Mesenchymal stem cell (in vitro differentiated cells and primary cell): Measurements from ENCODE around the gene COX18.

Experiments used
- DNase-seq: peaks from one replicate; pipeline ENCODE4 v3.0.0-alpha.2; 2013
- H2AFZ ChIP-seq: one replicate; pipeline ENCODE4 v1.6.1; 2013; ENCODE audit warnings: low read depth, mild to moderate bottlenecking, control low read depth, inconsistent platforms, low read length, moderate library complexity
- H2AK5ac ChIP-seq: 2 replicates; pipeline ENCODE4 v1.6.1; 2013; ENCODE audit warnings: low read length, moderate library complexity, mild to moderate bottlenecking, inconsistent platforms; ENCODE audit not compliant: severe bottlenecking
- H2BK120ac ChIP-seq: one replicate; pipeline ENCODE4 v1.6.1; 2013; ENCODE audit warnings: low read depth, mild to moderate bottlenecking, inconsistent platforms, low read length, moderate library complexity
- H2BK12ac ChIP-seq, 2 experiments: one replicate each; pipeline ENCODE4 v1.6.1; 2013; ENCODE audit warnings: inconsistent platforms in 2 of 2, low read length in 2 of 2, mild to moderate bottlenecking in 2 of 2, moderate library complexity in 2 of 2, control low read depth in 1 of 2
- H2BK15ac ChIP-seq: one replicate; pipeline ENCODE4 v1.6.1; 2013; ENCODE audit warnings: mild to moderate bottlenecking, low read depth, inconsistent platforms; ENCODE audit not compliant: poor library complexity, severe bottlenecking
- H2BK5ac ChIP-seq: 2 replicates; pipeline ENCODE4 v1.6.1; 2013; ENCODE audit warnings: low read depth, mild to moderate bottlenecking, low read length, control low read depth, inconsistent platforms; ENCODE audit not compliant: poor library complexity, severe bottlenecking
- H3K14ac ChIP-seq, 2 experiments: one replicate each; pipeline ENCODE4 v1.6.1; 2013; ENCODE audit warnings: inconsistent platforms in 2 of 2, low read length in 2 of 2, control low read depth in 1 of 2, mild to moderate bottlenecking in 1 of 2, moderate library complexity in 1 of 2
- H3K18ac ChIP-seq, 2 experiments: one replicate each; pipeline ENCODE4 v1.6.1; 2013; ENCODE audit warnings: inconsistent platforms in 2 of 2, low read length in 2 of 2, control low read depth in 1 of 2, low read depth in 1 of 2, mild to moderate bottlenecking in 1 of 2
- H3K23ac ChIP-seq, 2 experiments: one replicate each; pipeline ENCODE4 v1.6.1; 2013; ENCODE audit warnings: inconsistent platforms in 2 of 2, low read length in 2 of 2, mild to moderate bottlenecking in 2 of 2, moderate library complexity in 2 of 2, control low read depth in 1 of 2
- H3K27ac ChIP-seq: 2 replicates; pipeline ENCODE4 v1.5.1; 2013; ENCODE audit warnings: mild to moderate bottlenecking, moderate library complexity, low read length, control low read depth, inconsistent platforms; ENCODE audit not compliant: poor library complexity, severe bottlenecking
- H3K27me3 ChIP-seq, 2 experiments: 2 replicates each; pipeline versions ENCODE4 v1.6.1 to v1.7.0; 2013; ENCODE audit warnings: low read length in 2 of 2, mild to moderate bottlenecking in 2 of 2, moderate library complexity in 2 of 2, control low read depth in 1 of 2, inconsistent platforms in 1 of 2; ENCODE audit not compliant: control insufficient read depth in 1 of 2, insufficient read depth in 1 of 2
- H3K36me3 ChIP-seq, 2 experiments: 2 replicates each; pipeline versions ENCODE4 v1.6.1 to v1.7.0; 2013; ENCODE audit warnings: low read length in 2 of 2, control low read depth in 1 of 2, inconsistent platforms in 1 of 2, low read depth in 1 of 2, mild to moderate bottlenecking in 1 of 2; ENCODE audit not compliant: insufficient read depth in 2 of 2, control insufficient read depth in 1 of 2
- H3K4ac ChIP-seq, 2 experiments: one replicate each; pipeline ENCODE4 v1.6.1; 2013; ENCODE audit warnings: inconsistent platforms in 2 of 2, low read length in 2 of 2, mild to moderate bottlenecking in 2 of 2, moderate library complexity in 2 of 2, control low read depth in 1 of 2, low read depth in 1 of 2
- H3K4me1 ChIP-seq: 2 replicates; pipeline ENCODE4 v1.6.1; 2013; ENCODE audit warnings: low read depth, low read length, control low read depth; ENCODE audit not compliant: control insufficient read depth, insufficient read depth
- H3K4me2 ChIP-seq: 2 replicates; pipeline ENCODE4 v1.6.1; 2013; ENCODE audit warnings: low read length, mild to moderate bottlenecking, inconsistent platforms; ENCODE audit not compliant: poor library complexity, severe bottlenecking
- H3K4me3 ChIP-seq, 2 experiments: 2 replicates each; pipeline versions ENCODE4 v1.5.1 to v1.7.0; 2013; ENCODE audit warnings: low read length in 2 of 2, mild to moderate bottlenecking in 2 of 2, control low read depth in 1 of 2, low read depth in 1 of 2; ENCODE audit not compliant: insufficient read depth in 1 of 2
- H3K79me1 ChIP-seq: replicated peaks from 2 replicates; pipeline ENCODE4 v1.6.1; 2013; ENCODE audit warnings: mild to moderate bottlenecking, control low read depth, low read length, inconsistent platforms; ENCODE audit not compliant: poor library complexity, severe bottlenecking
- H3K9ac ChIP-seq: 2 replicates; pipeline ENCODE4 v1.7.0; 2013; ENCODE audit warnings: mild to moderate bottlenecking, low read length, moderate library complexity
- H3K9me3 ChIP-seq: 2 replicates; pipeline ENCODE4 v1.7.0; 2013; ENCODE audit warnings: mild to moderate bottlenecking, low read length; ENCODE audit not compliant: control insufficient read depth
- H4K8ac ChIP-seq: one replicate; pipeline ENCODE4 v1.6.1; 2013; ENCODE audit warnings: inconsistent platforms, mild to moderate bottlenecking, low read length, moderate library complexity
- H4K91ac ChIP-seq: one replicate; pipeline ENCODE4 v1.6.1; 2013; ENCODE audit warnings: mild to moderate bottlenecking, low read length, inconsistent platforms
- WGBS: methylation state at CpG from one replicate; pipeline ENCODE4 v1.1.7; 2013; ENCODE audit warnings: mixed read lengths; 5-methylcytosine and 5-hydroxymethylcytosine counted together

The COX18 gene

DNA sequence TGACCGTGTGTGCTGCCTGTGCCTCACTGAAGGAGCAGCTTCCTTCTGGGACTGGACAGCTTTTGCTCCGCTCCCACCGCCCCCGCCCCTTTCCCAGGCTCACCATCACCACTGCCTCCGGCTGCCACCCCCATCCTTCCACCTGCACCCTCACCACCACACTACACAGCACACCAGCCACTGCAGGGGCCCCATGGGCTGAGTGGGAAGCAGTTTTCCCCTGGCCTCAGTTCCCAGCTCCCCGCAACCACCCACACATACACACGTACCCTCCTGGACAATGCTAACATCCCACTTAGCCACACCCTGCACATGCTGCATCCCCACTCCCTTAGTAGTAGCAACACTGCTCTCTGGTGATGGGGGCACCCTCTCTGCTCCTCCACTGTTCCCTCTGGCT is 29.6 kb upstream of the COX18 start:
- no peak for DNase-seq
- Histone ChIP-seq H3K27ac (no peak overlapping the region), H3K14ac (no peak overlapping the region), H3K23ac (no peak overlapping the region), H2AK5ac (no peak overlapping the region), H3K18ac (no peak overlapping the region), H3K9me3 (no peaks in the 10 kb centered on the region), H2BK12ac (no peak overlapping the region), H2BK120ac (no peak overlapping the region), H3K4me3 (no peak overlapping the region), H4K91ac (no peak overlapping the region), H3K27me3 (no peaks in the 10 kb centered on the region), H3K79me1 (peaks cover 28% of the 10 kb centered on the region), H3K4ac (no peak overlapping the region), H2AFZ (no peak overlapping the region), H2BK15ac (no peak overlapping the region), H3K9ac (no peak overlapping the region), H4K8ac (no peak overlapping the region), H3K4me1 (no peaks in the 10 kb centered on the region), H3K36me3 (peaks cover 38 to 95% of the 10 kb centered on the region in 2 experiments), H3K4me2 (no peak overlapping the region), H2BK5ac (no peak overlapping the region)
- 95% methylated on average over 7 of the region's 7 CpGs for WGBS

- Histone ChIP-seq H3K27ac (no peak overlapping the region), H2BK120ac (no peak overlapping the region), H3K36me3 (peaks cover 38 to 95% of the 10 kb centered on the region in 2 experiments), H2BK15ac (no peak overlapping the region), H2AFZ (no peak overlapping the region), H3K4ac (no peak overlapping the region), H3K9ac (no peak overlapping the region), H3K14ac (no peak overlapping the region), H2AK5ac (no peak overlapping the region), H3K23ac (no peak overlapping the region), H3K4me3 (no peak overlapping the region), H2BK5ac (no peak overlapping the region), H4K91ac (no peak overlapping the region), H2BK12ac (no peak overlapping the region), H3K79me1 (peaks cover 28% of the 10 kb centered on the region), H3K9me3 (no peaks in the 10 kb centered on the region), H3K4me1 (no peaks in the 10 kb centered on the region), H3K18ac (no peak overlapping the region), H4K8ac (no peak overlapping the region), H3K27me3 (no peaks in the 10 kb centered on the region), H3K4me2 (no peak overlapping the region)
- DNase-seq: no peak
- 95% methylated on average over 6 of the region's 7 CpGs for WGBS
These were observed 29.2 kb upstream of the COX18 start for GRCh38 chr4:73098713-73099112.

DNA sequence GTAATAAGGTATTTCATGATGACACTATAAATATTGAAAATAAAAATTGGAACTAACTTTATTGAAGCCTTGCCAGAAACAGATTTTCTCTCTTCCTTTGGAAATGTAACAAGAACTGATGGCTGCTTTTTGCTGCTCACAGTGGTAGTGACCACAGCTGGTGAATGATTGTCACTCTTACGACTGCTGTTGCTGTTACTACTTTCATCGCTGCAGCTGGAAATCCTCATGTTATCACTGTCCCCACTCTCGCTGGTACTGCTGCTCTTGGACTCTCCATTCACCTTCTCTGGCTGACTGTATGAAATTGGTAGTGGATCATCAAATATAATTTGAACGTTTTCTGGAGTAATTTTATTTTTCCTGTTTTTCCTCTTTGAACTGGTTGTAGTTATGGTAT is 28.5 kb upstream of the COX18 start:
- Histone ChIP-seq H3K27ac (no peak overlapping the region), H3K4me3 (no peak overlapping the region), H3K4me2 (no peak overlapping the region), H3K18ac (no peak overlapping the region), H3K23ac (no peak overlapping the region), H2AFZ (no peak overlapping the region), H2AK5ac (no peak overlapping the region), H4K8ac (no peak overlapping the region), H2BK12ac (no peak overlapping the region), H3K14ac (no peak overlapping the region), H2BK120ac (no peak overlapping the region), H3K4me1 (no peaks in the 10 kb centered on the region), H3K27me3 (no peaks in the 10 kb centered on the region), H3K79me1 (peaks cover 28% of the 10 kb centered on the region), H3K4ac (no peak overlapping the region), H3K9ac (no peak overlapping the region), H2BK15ac (no peak overlapping the region), H3K36me3 (peaks cover 38 to 94% of the 10 kb centered on the region in 2 experiments), H2BK5ac (no peak overlapping the region), H4K91ac (no peak overlapping the region), H3K9me3 (no peaks in the 10 kb centered on the region)
- 98% methylated on average over 4 of the region's 4 CpGs for WGBS
- DNase-seq: no peak

DNA sequence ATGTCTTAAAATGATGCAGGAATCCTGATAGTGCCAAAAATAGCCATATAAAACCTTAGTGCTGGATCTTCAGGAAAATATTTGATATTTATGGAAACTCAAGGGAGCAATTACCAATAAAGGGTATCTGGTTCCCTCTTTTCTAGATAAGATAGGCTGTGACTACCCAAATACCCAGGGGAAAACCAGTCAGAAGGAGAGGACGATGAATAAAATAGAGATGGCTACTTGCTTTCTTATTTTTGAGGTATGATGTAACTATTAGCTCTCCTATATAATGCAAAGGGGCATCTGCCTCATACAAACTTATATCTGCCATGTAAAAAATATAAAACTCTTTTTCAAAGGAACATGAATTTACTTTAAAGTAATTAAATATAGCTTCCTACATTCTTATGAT is 23.4 kb upstream of the COX18 start:
- Histone ChIP-seq H3K36me3 (peaks cover 24 to 87% of the 10 kb centered on the region in 2 experiments), H3K4me1 (no peaks in the 10 kb centered on the region), H4K8ac (no peak overlapping the region), H3K79me1 (peaks cover 15% of the 10 kb centered on the region), H4K91ac (no peak overlapping the region), H3K4me2 (no peak overlapping the region), H2BK12ac (no peak overlapping the region), H2BK5ac (no peak overlapping the region), H3K27me3 (no peaks in the 10 kb centered on the region), H2BK120ac (no peak overlapping the region), H2BK15ac (no peak overlapping the region), H3K4me3 (no peak overlapping the region), H3K23ac (no peak overlapping the region), H3K4ac (no peak overlapping the region), H3K14ac (no peak overlapping the region), H2AFZ (no peak overlapping the region), H3K27ac (no peak overlapping the region), H3K18ac (no peak overlapping the region), H3K9me3 (no peaks in the 10 kb centered on the region), H2AK5ac (no peak overlapping the region), H3K9ac (no peak overlapping the region)
- no CpG with 5 or more reads among the region's 1 CpG for WGBS
- no peak for DNase-seq
